GM21515 (cell line): ENCODE data around the gene IQCK.

Experiments used
- ATAC-seq: cut with Tn5 transposase; IDR thresholded peaks from one replicate; pipeline ENCODE4 v1.9.1; 2021; ENCODE audit not compliant: unreplicated experiment

The IQCK gene

DNA sequence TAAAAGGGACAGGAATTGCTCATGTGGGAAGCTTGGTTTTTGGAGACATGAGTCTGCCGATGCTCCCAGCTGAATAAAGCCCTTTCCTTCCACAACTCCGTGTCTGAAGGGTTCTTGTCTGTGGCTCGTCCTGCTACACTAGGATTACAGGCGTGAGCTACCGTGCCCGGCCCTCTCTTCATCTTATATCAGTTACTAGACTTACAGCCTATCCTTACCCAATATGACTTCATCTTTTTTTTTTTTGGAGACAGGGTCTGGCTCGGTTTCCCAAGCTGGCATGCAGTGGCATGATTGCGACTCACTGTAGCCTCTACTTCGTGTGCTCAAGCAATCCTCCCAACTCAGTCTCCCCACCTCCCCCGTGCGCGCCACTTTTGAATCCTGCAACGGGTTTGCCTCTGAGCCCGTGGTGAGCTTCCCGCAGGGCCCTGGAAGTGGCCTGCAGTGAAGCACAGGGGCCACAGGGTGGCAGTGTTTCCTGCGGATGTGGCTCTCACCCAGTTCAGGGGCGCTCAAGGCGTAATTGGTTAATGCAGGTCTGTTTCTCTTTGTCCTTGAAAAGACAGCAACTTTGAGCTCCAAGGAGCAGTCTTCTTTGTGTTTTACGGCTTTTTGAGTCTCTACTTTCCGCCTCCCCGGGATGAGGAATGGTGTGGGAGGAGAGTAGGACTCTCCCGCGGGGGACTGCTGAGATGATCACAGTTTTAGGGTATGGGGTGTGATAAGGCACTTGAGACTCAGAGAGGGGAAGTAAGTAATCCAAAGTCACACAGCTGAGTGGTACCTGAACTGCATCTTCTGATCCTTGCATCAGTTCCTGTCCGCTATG is 189.3 kb downstream of the IQCK start:
- no peak for ATAC-seq
